DMS79 (cell line): ENCODE results near the gene FAM89B.
A peak's percentile ranks its signal among the peaks of the same experiment; 100 is the strongest.

ENCODE experiments used
- DNase-seq: peaks from one replicate; lab custom pipeline; 2025; lab: John Stamatoyannopoulos, UW

The FAM89B gene

DNA sequence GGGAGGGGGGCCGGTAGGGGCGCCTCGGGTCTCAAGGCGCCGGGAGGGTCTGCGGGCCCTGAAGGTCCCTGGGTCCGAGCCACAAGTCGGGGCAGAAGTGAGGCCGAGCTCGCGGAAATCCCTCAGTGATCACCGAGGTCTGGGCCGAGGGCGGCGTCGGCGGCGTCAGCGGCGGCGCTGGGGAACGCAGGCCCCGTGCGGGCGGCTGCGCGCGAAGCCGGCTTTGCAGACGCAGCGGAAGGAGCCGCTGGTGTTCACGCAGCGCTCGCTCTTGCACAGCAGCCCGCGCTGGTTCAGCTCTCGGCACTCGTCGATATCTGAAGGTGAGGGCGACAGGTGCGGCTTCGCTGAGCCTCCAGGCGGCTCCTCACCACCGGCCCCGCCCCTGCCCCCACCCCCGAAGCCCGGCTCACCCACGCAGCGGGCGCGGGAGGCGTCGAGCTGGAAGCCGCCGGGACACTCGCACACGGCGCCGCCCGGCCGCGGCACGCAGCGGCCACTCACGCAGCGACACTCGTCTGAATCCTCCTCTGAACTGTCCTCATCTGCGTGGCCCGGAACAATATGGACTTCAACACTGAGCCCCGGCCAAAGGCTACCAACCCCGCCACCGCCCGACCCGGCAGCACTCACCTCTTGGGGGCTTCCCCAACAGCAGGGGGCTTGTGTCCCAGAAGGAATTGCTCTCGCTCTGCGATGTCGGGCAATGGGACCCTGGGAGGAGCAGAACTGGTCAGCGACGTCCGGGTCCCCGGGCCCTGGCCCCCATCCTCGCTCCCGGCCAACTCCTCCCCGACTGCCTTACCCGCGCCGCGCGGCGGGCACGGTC is 33.2 kb upstream of the FAM89B start:
- DNase-seq, result no peak

DNA sequence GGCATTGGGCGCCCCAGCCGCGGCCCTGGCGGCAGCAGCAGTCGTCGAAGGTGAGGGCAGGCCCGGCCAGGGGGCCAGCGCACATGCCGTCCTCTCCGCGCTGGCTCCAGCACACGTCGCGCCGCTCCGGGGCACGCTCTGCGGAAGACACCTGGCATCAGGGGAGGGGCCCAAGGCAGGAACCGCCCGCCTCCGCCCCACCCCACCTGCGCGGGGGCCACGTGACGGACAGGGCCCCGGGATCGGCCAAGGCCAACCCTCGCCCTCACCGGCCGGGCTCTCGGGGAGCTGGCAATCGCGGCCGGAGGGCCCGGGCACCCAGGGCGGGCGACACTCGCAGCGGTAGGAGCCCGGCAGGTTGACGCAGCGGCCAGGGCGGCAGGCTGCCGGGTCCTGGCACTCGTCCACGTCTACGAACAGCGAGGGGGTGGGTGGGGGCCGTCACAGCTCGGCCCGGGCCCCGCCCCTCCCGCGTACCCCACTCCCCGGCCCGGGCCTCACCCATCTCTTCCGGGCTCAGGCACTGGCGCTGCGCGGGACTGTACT is 32.5 kb upstream of the FAM89B start:
- DNase-seq, result no peak

DNA sequence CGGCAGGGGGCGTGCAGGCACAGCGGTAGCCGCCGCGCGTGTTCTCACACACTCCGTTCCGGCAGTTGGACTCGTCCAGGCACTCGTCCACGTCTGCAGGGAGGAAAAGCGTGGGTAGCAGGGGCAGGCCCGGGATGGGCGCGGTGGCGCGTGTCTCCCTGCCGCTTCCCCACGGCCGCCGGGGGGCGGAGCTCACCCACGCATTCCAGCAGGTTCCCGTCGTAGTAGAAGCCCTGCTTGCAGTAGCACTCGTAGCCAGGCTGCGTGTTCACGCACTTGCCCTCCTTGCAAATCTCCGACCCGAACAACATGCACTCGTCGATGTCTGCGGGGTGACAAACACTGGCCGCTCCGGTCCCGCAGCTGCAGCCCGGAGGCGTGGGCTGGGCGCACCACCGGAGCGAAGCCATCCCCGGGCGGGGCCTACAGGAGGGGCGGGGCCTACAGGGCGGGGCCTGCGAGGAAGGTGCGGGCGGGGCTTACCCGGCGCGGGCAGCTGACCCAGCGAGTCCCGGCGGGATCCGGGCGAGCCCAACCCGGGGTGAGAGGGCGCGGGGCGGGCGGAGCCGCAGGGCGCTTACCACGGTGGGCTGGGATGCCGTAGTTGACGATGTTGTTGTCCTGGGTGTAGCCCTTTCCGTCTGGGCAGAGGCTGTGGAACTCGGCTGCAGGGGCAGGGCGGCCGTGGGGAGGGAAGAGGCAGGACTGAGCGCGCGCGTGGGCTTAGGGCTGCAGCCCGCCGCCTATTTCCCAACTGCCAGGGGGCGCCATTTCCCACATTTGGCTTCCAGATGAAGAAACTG is 31.8 kb upstream of the FAM89B start:
- DNase-seq, result no peak

DNA sequence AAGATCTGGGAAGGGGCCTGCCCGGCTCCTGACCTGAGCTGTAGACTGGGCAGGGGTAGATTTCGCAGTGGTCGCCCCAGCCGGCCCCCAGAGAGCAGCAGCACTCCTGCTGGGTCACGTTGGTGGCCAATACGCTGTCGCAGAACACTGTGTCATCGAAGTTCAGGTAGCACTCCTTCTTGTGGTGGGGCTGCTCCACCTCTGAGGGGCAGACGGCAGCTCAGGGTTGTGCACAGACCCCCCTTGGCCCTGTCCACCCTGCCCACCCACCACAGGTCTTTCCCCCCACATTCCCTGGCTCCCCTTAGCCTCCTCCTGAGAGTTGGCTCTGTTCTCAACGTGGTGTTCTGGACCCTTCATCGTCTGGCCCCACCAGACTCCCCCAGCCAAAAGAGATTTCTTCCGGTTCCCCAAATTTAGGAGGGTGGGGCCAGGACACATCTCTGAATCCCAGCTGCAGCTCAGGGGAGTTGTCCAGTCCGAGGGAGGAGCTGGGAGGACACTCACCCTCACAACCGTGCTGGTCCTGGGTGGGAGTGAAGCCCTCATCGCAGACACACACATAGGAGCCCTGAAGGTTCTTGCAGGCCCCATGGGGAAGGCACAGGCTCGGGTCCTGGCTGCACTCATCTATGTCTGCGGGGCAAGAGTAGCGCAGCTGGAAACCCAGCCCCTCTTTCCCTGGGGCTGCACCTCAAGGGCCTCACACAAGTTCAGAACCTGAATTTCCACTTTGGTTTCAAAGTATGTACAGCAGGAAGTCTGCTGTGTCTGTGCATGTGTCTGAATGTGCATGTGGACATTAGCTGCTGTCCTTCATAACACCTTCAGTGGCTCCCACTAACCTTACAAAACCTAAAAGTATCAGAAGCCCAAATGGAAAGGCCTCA is 31.0 kb upstream of the FAM89B start:
- no peak for DNase-seq

DNA sequence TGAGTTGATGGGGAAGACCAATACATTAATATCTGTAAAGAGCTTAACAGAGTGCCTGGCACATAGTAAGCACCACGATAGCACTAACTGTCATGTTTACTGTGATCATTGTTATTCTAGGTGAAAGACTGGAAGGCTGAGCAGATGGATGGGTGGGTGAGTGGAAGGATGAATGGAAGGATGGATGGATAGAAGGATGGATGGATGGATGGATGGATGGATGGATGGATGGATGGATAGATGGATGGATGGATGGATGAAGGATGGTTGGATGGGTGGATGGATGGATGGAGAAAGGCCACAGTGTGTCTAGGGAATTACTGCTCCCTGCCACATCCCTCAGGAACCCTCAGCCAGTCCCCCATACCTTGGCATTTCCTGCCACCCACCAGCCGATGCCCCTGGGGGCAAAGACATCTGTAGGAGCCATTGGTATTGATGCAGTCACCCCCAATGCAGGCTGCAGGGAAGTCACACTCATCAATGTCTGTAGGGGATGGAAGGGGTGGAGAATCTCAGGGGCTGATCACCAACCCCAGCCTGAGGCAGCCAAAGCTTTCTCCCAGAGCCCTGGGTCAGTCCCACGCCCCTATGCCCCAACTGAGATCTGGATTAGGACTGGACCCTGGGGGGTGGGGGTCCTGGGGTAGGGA is 29.5 kb upstream of the FAM89B start:
- no peak for DNase-seq

DNA sequence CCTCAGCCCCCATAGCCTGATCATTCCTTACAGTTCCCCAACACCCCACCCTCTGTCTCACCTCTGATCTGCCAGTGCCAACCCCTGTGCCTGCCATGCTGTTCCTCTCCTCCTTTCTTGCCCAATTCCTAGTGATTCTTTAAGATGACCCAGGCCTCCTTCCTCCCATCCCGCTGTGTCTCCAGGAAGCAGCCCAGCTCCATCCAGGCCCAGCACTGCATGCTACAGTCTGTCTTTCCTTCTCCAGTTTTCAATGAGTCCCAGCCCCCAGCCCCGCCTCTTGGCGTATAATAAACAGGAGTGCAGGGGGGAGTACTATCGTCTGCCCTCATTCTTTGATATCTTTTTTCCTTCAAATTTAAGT is 26.5 kb upstream of the FAM89B start:
- no peak for DNase-seq

DNA sequence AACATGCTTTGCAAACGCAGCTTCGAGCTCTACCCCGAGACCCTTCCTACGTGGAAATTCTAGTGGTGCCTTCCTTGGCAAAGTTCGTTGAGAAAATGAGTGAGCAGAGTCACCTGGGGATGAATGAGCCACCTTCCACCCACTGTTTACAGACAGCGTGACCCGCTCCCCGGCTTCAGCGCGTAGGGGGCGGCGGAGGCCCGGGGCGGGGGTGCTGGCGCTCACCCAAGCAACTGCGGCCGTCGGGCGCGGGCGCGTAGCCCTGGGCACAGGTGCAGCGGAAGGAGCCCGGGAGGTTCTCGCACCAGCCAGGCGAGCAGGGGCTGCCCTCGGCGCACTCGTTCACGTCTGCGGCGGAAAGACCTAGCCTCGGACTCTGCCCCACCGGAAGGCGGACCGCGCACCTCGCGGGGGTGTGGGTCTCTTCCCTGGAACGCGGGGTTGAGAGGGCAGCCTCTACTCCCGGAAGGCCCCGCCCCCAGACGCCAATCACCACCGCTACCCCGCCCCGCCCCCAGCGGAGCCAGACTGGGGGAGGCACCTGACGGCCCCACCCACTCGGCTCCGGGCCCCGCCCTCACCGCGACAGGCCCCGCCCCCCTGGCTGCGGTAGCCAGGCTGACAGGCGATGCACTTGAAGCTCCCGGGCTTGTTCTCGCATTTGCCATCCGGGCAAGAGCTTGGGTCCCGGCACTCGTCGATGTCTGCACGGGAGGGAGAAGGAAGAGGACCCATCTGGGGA is 25.9 kb upstream of the FAM89B start:
- peak; percentile 88 for DNase-seq

DNA sequence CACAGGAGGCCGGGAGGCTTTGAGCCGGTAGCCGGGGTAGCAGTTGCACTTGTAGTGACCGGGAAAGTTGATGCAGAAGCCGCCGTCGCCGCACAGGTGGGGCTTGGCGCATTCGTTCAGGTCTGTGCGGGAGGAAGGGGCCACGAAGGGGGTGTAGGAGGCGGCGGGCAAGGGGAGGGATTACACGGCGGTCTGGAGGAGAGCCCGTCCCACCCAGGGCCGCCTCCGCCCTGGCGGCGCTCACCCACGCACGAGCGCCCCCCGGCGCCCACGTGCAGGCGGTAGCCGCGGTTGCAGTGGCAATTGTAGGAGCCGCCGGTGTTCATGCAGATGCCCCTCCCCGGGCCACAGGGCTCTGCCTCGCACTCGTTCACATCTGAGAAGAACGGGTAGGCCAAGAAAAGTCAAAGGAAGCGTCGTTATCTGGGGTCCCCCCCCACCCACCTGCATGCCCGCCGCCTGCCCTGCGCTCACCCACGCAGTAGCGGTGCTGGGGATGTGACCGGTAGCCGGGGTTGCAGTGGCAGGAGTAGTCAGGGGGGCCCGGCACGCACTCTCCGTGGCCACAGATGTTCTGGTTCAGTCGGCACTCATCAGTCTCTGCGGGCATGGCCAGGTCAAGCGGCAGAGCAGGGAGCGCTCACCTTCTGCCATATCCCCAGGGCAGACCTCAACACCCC is 24.8 kb upstream of the FAM89B start:
- no peak for DNase-seq

DNA sequence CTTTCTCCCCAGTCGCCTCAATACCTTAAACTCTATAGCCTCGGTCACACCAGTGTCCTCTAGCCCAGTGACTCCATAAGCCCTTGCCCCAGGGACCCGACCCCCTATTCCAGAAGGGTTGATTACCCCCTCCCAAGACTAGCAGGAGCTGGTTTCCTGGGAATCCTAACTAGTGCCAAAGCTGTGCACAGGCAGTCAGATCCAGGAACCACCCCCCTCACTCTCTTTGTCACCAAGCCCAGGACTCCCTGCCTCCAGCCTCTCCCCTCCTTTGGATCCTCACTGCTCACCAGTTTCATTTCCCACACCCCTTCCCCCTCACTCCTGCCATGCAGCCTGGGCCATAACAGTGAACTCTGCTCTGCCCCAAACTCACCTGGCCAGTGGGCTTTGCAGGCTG is 23.9 kb upstream of the FAM89B start:
- DNase-seq, result no peak

DNA sequence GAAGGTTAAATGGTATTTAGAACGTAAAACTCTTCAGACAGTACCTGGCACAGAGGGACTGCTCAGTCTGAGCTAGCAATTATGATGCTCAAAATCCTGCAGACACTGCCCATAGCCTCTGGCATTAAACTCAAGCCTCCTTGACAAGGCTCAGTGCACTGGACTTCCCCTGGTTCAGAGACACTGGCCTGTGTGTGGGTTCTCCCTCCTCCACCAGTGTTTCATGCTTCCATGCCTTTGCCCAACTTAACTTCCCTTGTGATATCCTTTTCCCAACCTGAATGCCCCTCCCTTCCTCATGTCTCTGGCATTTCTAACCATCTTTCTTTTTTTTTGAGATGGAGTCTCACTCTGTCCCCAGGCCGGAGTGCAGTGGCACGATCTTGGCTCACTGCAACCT is 23.2 kb upstream of the FAM89B start:
- no peak for DNase-seq

DNA sequence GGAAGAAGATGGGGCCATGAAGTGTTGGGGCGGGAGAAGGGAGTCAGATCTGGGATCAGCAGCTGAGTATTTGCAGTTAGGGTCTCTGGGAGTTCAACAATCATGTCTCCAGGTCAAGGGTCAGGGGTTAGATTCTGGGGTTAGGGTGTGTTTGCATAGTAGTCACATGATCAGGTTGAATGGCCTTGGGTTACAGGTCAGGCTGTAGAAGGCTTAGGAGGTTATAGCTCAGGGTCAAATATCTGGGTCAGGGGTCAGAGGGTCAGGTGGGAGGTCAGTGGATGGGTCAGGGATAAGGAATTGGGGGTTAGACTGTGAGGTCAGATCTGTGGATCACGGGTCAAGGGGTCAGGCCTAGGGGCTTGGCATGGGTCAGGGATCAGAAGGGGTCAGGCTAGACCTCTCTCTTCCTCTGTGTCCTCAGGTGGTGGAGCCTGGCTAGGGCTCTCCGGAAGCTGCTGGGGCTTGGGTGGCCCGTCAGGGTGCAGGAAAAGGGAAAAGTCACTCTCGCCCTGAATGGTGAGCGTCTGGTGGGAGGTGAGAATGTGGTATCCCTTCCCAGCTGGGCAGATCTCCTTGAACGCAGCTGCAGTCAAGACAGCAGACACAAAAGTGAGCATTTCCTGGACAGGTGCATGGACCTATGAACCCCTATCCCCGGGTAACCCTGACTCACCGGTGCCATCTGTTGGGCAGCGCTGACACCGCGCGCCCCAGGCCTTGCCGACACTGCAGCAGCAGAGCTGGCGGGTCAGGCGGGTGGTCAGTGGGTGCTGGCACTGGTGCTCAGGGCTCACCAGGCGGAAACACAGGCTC is 20.6 kb upstream of the FAM89B start:
- DNase-seq, result peak; percentile 75

DNA sequence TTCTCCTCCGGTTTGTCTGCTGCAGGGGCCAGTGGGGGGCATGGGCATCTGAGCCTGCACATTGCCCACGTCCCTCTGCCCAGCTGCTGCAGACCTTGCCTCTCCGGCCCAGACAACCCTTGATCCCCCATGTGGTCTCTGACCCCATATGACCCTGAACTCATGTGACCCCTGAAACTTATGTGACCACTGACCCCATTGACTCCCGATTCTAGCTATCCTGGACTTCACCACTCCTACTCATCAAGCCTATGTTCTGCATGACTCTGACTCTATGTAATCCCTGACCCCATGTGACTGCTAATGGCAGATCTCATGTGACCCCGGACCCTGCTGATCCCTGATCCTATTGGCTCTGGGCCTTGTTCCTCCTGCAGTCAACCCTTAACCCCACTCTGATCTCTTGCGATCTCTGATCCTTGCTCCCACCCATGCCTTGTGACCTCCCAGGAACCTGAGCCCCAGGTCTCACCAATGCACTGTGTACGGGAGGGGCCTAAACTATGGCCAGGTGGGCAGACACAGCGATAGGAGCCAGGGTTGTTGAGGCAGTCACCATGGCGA is 19.9 kb upstream of the FAM89B start:
- DNase-seq, result no peak

DNA sequence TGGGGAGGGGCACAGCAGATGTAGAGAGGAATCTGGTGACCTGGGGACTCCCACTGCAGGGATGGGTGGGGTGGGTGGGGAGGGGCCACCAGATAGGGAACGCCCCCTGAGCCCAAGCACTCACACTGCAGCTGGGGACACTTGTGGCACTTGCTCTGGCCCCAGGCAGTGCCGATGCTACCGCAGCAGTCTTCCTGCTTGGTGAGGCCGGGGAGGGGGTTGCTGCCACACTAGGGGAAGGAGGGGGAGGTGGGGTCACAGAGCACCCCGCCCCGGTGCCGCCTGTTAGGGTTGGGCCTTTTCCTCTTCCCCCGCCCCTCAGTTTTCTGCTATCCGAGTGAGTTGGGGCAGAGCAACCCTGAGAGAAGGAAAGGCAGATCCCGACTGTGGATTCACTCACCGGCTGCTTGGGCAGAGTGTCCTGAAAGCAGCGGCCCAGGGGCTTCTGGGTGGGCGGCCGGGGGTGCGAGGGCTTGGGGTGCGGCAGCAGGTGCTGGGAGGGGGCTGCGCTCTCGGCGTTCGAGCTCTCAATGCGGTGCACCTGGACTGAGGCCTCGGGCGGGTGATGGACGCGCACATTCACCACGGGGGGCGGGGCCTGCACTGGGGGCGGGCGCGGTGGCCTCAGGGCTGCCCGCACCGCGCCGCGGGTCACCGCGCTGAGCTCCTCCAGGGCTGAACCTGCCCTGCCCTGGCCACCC is 18.9 kb upstream of the FAM89B start:
- no peak for DNase-seq

DNA sequence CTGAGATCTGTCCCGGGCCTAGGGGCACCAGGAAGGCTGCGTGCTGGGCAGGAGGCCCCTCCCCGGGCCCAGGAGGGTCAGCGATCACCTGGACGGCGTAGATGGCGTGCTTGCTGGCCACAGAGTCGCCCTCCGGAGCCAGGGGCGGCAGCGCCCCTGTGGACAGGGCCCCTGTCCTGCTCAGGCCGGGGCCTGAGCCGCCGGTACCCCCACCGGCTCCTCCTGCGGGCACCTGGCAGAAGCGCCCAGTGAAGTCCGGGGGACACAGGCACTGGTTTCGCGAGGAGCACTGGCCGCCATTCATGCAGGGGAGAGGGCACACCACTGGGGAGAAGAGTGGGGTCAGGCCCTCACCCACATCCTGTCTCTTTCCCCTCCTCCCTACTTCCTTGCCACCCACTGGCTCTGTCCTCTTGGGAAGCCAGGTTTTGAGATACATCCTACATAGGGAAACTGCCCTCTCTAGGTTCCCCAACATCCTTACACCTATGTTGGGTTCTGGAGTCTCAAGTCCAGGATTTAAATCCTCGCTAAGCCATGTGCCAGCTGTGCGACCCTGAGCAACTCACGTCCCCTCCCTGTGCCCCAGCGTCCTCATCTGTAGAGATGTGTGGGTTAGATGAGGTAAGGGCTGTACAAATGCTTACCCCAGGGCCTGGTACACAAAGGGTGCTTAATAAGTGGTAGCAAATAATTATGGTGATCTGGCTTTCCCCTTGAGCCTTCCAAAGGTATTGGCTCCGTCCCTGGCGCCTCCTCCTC is 18.1 kb upstream of the FAM89B start:
- no peak for DNase-seq

DNA sequence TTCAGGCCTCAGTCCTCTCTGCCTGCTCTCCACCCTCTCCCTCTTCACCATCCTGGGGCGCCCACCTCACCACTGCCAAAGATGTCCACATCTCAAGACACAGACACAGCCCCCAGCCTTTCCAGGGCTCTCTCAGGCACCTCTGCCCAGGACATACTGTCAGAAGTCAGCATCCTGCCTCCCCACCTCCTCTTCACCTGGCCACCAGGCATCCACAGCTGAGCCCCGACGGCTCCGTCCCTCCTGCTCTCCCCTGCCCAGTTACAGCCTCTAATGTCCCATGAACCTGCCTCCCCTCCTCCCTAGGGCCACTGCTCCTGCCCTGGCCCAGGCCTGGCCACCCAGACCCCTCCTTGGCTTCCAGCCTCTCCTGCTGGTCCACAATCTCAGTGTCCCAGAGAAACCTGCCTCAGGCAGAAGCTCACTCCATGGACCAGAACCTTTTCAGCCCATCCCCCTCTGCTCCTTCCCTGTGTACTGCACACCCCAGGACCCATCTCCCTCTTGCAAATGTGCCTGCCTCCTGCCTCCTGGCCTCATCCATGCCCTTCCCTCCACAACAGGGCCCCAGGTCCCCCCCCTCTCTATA is 17.4 kb upstream of the FAM89B start:
- no peak for DNase-seq

DNA sequence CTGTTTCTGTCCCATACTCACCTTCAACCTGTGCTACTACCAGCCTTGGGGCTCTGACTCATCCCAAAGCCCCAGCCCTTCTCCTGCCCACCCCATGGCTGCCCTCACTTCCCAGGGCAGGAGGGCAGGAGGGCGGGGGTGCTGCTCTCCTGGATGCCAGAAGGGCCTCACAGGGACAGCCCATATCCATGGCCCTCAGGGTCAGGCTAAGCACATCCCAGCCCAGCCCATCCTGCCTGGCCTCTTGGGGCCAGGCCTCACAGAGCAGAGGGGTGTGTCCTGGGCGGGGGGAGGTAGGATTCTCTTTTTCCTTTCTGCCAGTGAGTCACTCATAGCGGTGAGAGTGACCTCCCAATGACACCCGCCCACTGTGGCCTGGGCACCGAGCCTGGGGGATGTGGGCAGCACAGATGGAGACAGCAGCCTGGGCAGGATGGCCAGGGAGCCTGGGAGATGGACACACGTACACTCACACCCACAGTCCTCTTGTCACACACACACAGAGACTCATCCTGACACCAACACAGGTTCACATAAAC is 16.6 kb upstream of the FAM89B start:
- no peak for DNase-seq
